ENCODE results near the gene RAB4A.

DNA sequence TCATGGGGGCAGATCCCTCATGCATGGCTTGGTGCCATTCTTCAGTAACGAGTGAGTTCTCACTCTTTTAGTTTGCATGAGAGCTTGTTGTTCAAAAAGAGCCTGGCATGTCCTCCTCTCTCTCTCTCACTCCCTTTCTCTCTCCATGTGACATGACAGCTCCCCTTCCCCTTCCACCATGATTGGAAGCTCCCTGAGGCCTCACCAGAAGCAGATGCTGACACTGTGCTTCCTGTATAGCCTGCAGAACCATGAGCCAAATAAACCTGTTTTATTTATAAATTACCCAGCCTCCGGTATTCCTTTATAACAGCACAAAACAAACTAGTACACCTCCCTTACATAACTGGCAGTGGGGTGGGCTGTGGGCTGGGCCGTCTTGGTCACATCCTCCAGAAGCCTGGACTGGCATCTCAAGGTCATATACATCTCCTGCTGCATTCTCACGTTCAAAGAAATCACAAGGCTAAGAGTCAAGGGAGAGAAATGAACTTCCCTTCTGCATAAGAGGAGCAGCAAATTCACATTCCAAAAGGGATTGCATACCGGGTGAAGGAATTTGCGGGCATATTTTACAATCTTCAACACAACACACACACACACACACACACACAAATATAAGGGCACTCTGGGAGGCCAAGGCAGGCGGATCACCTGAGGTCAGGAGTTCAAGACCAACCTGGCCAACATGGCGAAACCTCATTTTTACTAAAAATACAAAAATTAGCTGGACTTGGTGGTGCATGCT lies 74.2 kb downstream of the RAB4A start:
- no peak for TF ChIP-seq TAF1 (IDR thresholded peaks at IDR 0.05; ENCODE audit: low read depth, low read length)
- TF ChIP-seq SPI1 (IDR thresholded peaks at IDR 0.05; ENCODE audit: low read depth, low read length) = no peak
- TF ChIP-seq POLR2A (IDR thresholded peaks at IDR 0.05; ENCODE audit: low read depth, low read length) = no peak
- TF ChIP-seq POLR2AphosphoS5 (IDR thresholded peaks at IDR 0.05; ENCODE audit: low read depth, low read length) = no peak
